IMR-90 (cell line): ENCODE results near the gene ZDHHC22. TPM values are rescaled to one million over a fixed set of nuclear protein-coding genes. Genes with fewer than 3 reads are reported as not detected.

Source experiments
- ATAC-seq: fragments of 200-7000 bp; cut with Tn5 transposase; 2 replicates; pipeline ENCODE4 v1.9.1; 2020; ENCODE audit warnings: low read depth, mild to moderate bottlenecking, moderate library complexity
- BruUV-seq: library from RNA; stranded (reverse); fragments of 400-500 nt; replicated peaks from 2 replicates; lab custom pipeline; 2021; lab: Mats Ljungman, UMichigan
- CTCF ChIA-PET: fragments of 300-600 bp; formaldehyde crosslinking; extraction: SDS; loops from one replicate; lab custom pipeline; 2021; ENCODE audit warnings: antibody characterized with exemption; lab: Yijun Ruan, JAX
- POLR2A ChIA-PET: fragments of 300-600 bp; sonication (Branson Sonifier 250); formaldehyde crosslinking; loops from one replicate; lab custom pipeline; 2022; ENCODE audit warnings: antibody characterized with exemption; ENCODE audit not compliant: unreplicated experiment; lab: Charles Lee
- DNase-seq: peaks from one replicate; pipeline ENCODE4 v3.0.0; 2013
- H2AFZ ChIP-seq: replicated peaks from 2 replicates; pipeline ENCODE3; 2013; ENCODE audit warnings: low read length, mild to moderate bottlenecking; ENCODE audit not compliant: poor library complexity
- H2AK5ac ChIP-seq: 2 replicates; pipeline ENCODE4 v1.6.1; 2013; ENCODE audit warnings: low read depth, low read length, inconsistent platforms
- H2AK9ac ChIP-seq: replicated peaks from 2 replicates; pipeline ENCODE3; 2013; ENCODE audit warnings: mild to moderate bottlenecking, low read depth, low read length, moderate library complexity; ENCODE audit not compliant: poor library complexity
- H2BK120ac ChIP-seq: 2 replicates; pipeline ENCODE4 v1.6.1; 2013; ENCODE audit warnings: low read depth, low read length, inconsistent platforms
- H2BK15ac ChIP-seq: 3 replicates; pipeline ENCODE4 v1.6.1; 2013; ENCODE audit warnings: low read depth, low read length, inconsistent platforms
- H2BK20ac ChIP-seq: 2 replicates; pipeline ENCODE4 v1.6.1; 2013; ENCODE audit warnings: low read depth, mild to moderate bottlenecking, inconsistent platforms, low read length, moderate library complexity
- H2BK5ac ChIP-seq: 2 replicates; pipeline ENCODE4 v1.6.1; 2013; ENCODE audit warnings: mild to moderate bottlenecking, low read depth, low read length, inconsistent platforms; ENCODE audit not compliant: poor library complexity, severe bottlenecking
- H3K14ac ChIP-seq: replicated peaks from 2 replicates; pipeline ENCODE4 v1.6.1; 2013; ENCODE audit warnings: low read depth, low read length, inconsistent platforms
- H3K18ac ChIP-seq: 2 replicates; pipeline ENCODE4 v1.6.1; 2013; ENCODE audit warnings: low read depth, low read length, control low read depth
- H3K23ac ChIP-seq: 2 replicates; pipeline ENCODE4 v1.6.1; 2013; ENCODE audit warnings: low read depth, low read length, inconsistent platforms
- H3K27ac ChIP-seq: 2 replicates; pipeline ENCODE4 v1.5.1; 2013; ENCODE audit warnings: mild to moderate bottlenecking, control low read depth, low read length; ENCODE audit not compliant: insufficient read depth
- H3K27me3 ChIP-seq: 2 replicates; pipeline ENCODE4 v1.6.1; 2013; ENCODE audit warnings: low read length; ENCODE audit not compliant: control insufficient read depth, insufficient read depth
- H3K36me3 ChIP-seq: 2 replicates; pipeline ENCODE4 v1.6.1; 2013; ENCODE audit warnings: low read length, mixed read lengths; ENCODE audit not compliant: control insufficient read depth, insufficient read depth
- H3K4ac ChIP-seq: 2 replicates; pipeline ENCODE4 v1.6.1; 2013; ENCODE audit warnings: low read depth, low read length, inconsistent platforms
- H3K4me1 ChIP-seq: 2 replicates; pipeline ENCODE4 v1.6.1; 2013; ENCODE audit warnings: low read length, mixed read lengths; ENCODE audit not compliant: control insufficient read depth, insufficient read depth
- H3K4me2 ChIP-seq: 2 replicates; pipeline ENCODE4 v1.6.1; 2013; ENCODE audit warnings: low read depth, mild to moderate bottlenecking, control low read depth, low read length, moderate library complexity
- H3K4me3 ChIP-seq: 2 replicates; pipeline ENCODE4 v1.5.1; 2013; ENCODE audit warnings: low read depth, mild to moderate bottlenecking, control low read depth, low read length, moderate library complexity; ENCODE audit not compliant: insufficient read depth
- H3K56ac ChIP-seq: 2 replicates; pipeline ENCODE4 v1.6.1; 2013; ENCODE audit warnings: low read length, inconsistent platforms; ENCODE audit not compliant: insufficient read depth; ENCODE audit errors: extremely low read depth
- H3K79me1 ChIP-seq, 2 experiments: 2 replicates each; pipeline ENCODE4 v1.6.1; 2013; ENCODE audit warnings: low read length in 2 of 2, inconsistent platforms in 1 of 2, low read depth in 1 of 2
- H3K9ac ChIP-seq: 2 replicates; pipeline ENCODE4 v1.6.1; 2013; ENCODE audit warnings: low read depth, low read length, control low read depth
- H3K9me1 ChIP-seq: 2 replicates; pipeline ENCODE4 v1.6.1; 2013; ENCODE audit warnings: low read length, inconsistent platforms; ENCODE audit not compliant: insufficient read depth
- H3K9me3 ChIP-seq: 2 replicates; pipeline ENCODE4 v1.6.1; 2013; ENCODE audit warnings: low read length; ENCODE audit not compliant: control insufficient read depth, insufficient read depth
- H4K20me1 ChIP-seq: 2 replicates; pipeline ENCODE4 v1.6.1; 2013; ENCODE audit warnings: low read length, inconsistent platforms; ENCODE audit not compliant: insufficient read depth
- H4K5ac ChIP-seq: 2 replicates; pipeline ENCODE4 v1.6.1; 2013; ENCODE audit warnings: mild to moderate bottlenecking, low read depth, low read length, control low read depth
- H4K8ac ChIP-seq, 2 experiments: 2 replicates each; pipeline ENCODE4 v1.6.1; 2013; ENCODE audit warnings: low read depth in 2 of 2, low read length in 2 of 2, control low read depth in 1 of 2, inconsistent platforms in 1 of 2
- H4K91ac ChIP-seq: 2 replicates; pipeline ENCODE4 v1.6.1; 2013; ENCODE audit warnings: low read depth, low read length, inconsistent platforms; ENCODE audit not compliant: insufficient read depth
- MXI1 ChIP-seq: IDR thresholded peaks from 2 replicates; pipeline ENCODE4 v1.6.1; 2012; ENCODE audit warnings: low read depth, mild to moderate bottlenecking, low read length, moderate library complexity, borderline replicate concordance
- RCOR1 ChIP-seq: IDR thresholded peaks from 2 replicates; pipeline ENCODE4 v1.6.1; 2012; ENCODE audit warnings: mild to moderate bottlenecking, low read length, improper control_type of control experiment; ENCODE audit not compliant: insufficient replicate concordance
- WGBS, 2 experiments: methylation state at CpG; one replicate each; pipeline versions ENCODE4 v1.1.5 to v1.1.7; 2013; ENCODE audit warnings: missing lambda C conversion rate in 2 of 2; ENCODE audit not compliant: insufficient read length in 1 of 2; ENCODE audit errors: extremely low coverage in 2 of 2; 5-methylcytosine and 5-hydroxymethylcytosine counted together
- dilution Hi-C: fragments of 300-500 bp; cut with HindIII; formaldehyde crosslinking; loops from one replicate; pipeline ENCODE4 v1.14.3; 2018; ENCODE audit warnings: low sequenced_read_pairs; ENCODE audit not compliant: unreplicated experiment
- in situ Hi-C: fragments of 300-500 bp; cut with MboI; formaldehyde crosslinking; loops from 3 replicates; pipeline ENCODE4 v1.14.3; 2019; ENCODE audit warnings: low sequenced_read_pairs, inconsistent platforms, mixed read lengths
- intact Hi-C: fragments of 100-400 bp; cut with micrococcal nuclease; formaldehyde crosslinking; loops from 2 replicates; pipeline ENCODE4 v1.10.0; 2022
- polyA plus RNA-seq, 3 experiments: library from polyadenylated mRNA; depleted of rRNA; stranded (reverse); fragments of >200 nt; gene quantifications; 2 replicates each; pipeline ENCODE4 v1.2.3, GENCODE V29; 2012; ENCODE audit warnings: low replicate concordance in 1 of 3
- total RNA-seq: library from RNA; depleted of rRNA; stranded (reverse); fragments of >200 nt; gene quantifications from 2 replicates; pipeline ENCODE4 v1.2.3, GENCODE V29; 2012

The ZDHHC22 gene
- total and polyA plus RNA-seq, 2 of the 4 experiments (the other 2 are of a cell fraction) = not detected

- Histone ChIP-seq H3K9me1 (0 out of 2 replicates have a peak, but pooled peaks cover 3% of the 10 kb centered on the region), H2BK20ac (no peak overlapping the region), H3K23ac (no peak overlapping the region), H3K27ac (no peak overlapping the region), H3K14ac (no peak overlapping the region), H4K91ac (no peak overlapping the region), H4K5ac (no peak overlapping the region), H3K79me1 (no peaks in the 10 kb centered on the region), H3K9ac (no peak overlapping the region), H4K20me1 (no peaks in the 10 kb centered on the region), H3K4me3 (no peak overlapping the region), H2AK9ac (no peak overlapping the region), H2AFZ (no peak overlapping the region), H3K27me3 (peaks cover 38% of the 10 kb centered on the region), H3K18ac (no peak overlapping the region), H2BK120ac (no peak overlapping the region), H2BK15ac (no peak overlapping the region), H2BK5ac (no peak overlapping the region), H3K4me2 (no peak overlapping the region), H3K36me3 (no peaks in the 10 kb centered on the region), H2AK5ac (no peak overlapping the region), H3K56ac (no peak overlapping the region), H3K9me3 (no peaks in the 10 kb centered on the region), H3K4me1 (no peaks in the 10 kb centered on the region), H4K8ac (no peak overlapping the region), H3K4ac (no peak overlapping the region)
- no peak for DNase-seq
- WGBS, 2 experiments = no CpG with 5 or more reads among the region's 2 CpGs
- no TSS peak for BruUV-seq
- ATAC-seq = no peak
- intact Hi-C loops (no loop called here), dilution Hi-C loops (no loop called here), in situ Hi-C loops (no loop called here)
- TF ChIP-seq MXI1 = no peak
- no peak for TF ChIP-seq RCOR1
- ChIA-PET POLR2A (no interaction called here), CTCF (no interaction called here)
Measured at GRCh38 chr14:77185093-77185465, 43.5 kb upstream of the ZDHHC22 start.
